NAMALWA (cell line): Measurements from ENCODE around the gene FIBP.

Source experiments
- DNase-seq: peaks from one replicate; pipeline ENCODE4 v3.0.0-alpha.2; 2015; ENCODE audit warnings: low spot score

The FIBP gene

DNA sequence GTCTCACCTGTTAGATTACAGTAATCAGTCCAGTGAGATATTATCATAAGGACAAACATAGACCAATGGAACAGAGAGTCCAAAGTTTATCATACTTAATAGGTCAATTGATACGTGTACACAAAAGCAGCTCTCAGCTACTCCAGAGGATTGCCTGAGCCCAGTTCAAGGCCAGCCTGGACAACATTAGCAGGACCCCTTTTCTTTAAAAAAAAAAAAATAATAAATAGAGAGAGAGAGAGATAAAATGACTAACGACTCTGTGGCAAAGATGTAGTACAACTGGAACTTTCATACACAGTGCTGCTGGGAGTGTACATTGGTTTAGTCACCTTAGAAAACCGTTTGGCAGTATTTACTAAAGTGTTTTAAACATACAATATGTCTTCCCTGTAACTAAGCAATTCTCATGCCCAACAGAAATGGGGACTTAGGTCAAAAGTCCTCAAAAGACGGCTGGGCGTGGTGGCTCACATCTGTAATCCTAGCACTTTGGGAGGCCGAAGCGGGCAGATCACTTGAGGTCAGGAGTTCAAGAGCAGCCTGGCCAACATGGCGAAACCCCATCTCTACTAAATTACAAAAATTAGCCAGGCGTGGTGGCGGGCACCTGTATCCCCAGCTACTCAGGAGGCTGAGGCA lies 43.9 kb downstream of the FIBP start:
- no peak for DNase-seq

DNA sequence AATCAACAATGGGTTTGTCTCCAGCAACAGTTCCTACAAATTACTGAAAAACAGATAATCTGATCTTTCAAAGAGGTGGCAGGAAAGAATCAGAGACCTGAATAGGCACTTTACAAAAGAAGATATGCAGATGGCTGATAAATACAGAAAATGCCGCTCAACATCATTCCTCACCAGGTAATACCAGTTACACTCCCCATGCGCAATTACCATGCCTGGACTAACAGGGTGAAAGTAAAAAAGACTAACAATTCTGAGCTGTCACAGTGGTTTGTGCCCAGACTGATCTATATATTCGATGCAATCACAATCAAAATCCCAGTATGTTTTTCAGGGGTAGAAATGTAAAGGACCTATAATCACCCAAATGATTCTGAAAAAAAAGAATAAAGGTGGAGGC lies 44.5 kb downstream of the FIBP start:
- no peak for DNase-seq

DNA sequence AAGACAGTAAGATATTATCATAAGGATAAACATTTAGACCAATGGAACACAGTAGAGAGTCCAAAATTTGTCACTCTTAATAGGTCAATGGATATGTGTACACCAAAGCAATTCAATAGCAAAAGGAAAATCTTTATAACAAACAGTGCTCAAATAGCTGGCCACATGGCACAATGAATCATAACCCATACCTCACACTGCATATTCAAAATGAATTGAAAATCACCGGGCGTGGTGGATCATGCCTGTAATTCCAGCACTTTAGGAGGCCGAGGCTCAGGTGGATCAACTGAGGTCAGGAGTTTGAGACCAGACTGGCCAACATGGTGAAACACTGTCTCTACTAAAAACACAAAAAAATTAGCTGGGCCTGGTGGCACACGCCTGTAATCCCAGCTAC lies 46.1 kb downstream of the FIBP start:
- no peak for DNase-seq

DNA sequence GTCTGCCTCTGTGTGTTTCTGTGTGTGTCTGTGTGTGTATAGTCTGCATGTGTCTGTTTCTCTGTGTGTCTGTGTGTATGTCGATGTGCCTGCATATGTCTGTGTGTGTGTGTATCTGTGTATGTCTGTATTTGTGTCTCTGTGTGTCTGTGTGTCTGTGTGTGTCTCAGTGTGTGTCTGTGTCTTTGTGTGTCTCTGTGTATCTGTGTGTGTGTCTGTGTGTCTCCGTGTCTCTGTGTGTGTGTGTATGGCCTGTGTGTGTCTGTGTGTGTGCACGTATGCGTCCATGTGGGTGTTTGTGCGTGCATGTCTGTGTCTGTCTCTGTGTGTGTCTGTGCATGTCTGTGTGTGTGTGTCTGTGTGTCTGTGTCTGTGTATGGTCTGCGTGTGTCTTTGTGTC lies 54.1 kb downstream of the FIBP start:
- DNase-seq = no peak
